22Rv1 (cell line): Measurements from ENCODE around the gene CACNA1E.

Experiments
- CTCF ChIP-seq: fragments of 450-650 bp; IDR thresholded peaks from 2 replicates; pipeline ENCODE4 v1.5.1; 2017; ENCODE audit warnings: mild to moderate bottlenecking
- ZFX ChIP-seq: fragments of 450-650 bp; IDR thresholded peaks from 2 replicates; pipeline ENCODE4 v1.6.1; 2017; ENCODE audit warnings: antibody characterized with exemption, borderline replicate concordance

- TF ChIP-seq CTCF (no peak), ZFX (no peak)
Observed at GRCh38 chr1:181816608-181817007, 333.3 kb downstream of the CACNA1E start.
